ENCODE measurements around the gene PDXP. TPM values are rescaled to one million over a fixed set of nuclear protein-coding genes. Genes with fewer than 3 reads are reported as not detected.

Gene PDXP
- total and polyA plus RNA-seq, 9 of the 15 experiments (the other 6 are each of a cell fraction or from before 2014, with no cell fraction given): 7.9 to 54.2 (median 38.8) TPM

DNA sequence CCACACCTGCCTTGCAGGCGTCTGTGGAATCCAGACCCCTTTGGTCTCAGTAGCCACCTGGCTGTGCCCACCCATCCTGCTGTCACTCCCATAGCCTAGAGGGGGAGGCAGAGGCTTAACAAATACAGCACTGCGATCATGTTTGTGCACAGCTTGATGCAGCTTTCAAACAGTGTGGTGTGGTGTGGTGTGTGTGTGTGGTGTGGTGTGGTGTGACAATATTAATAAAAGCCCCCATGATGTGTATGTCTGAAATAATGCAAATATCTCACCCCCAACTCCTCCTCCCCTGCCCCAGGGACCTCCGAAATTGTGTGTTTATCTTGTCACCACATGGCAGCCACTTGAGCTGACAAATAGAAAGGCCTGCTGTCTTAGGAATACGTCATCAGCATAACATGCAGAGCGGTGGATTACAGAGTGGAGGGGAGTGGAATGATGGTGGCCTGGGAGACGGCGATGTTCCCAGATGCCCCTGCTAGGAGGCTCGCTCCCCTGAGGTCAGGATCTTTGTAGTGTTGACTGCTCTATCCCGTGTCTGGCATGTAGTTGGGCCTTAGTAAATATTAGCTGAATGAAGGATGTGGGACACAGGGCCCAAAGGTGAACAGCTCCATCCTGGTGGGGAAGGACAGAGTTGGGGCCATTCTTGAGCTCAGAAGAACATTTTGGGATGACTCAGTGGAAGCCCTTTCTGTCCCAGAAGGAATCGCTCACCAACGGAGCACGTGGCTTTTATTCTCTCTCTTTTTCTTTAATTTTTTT lies 2.8 kb downstream of the PDXP start (continued):
- TF ChIP-seq, protein P1, sequence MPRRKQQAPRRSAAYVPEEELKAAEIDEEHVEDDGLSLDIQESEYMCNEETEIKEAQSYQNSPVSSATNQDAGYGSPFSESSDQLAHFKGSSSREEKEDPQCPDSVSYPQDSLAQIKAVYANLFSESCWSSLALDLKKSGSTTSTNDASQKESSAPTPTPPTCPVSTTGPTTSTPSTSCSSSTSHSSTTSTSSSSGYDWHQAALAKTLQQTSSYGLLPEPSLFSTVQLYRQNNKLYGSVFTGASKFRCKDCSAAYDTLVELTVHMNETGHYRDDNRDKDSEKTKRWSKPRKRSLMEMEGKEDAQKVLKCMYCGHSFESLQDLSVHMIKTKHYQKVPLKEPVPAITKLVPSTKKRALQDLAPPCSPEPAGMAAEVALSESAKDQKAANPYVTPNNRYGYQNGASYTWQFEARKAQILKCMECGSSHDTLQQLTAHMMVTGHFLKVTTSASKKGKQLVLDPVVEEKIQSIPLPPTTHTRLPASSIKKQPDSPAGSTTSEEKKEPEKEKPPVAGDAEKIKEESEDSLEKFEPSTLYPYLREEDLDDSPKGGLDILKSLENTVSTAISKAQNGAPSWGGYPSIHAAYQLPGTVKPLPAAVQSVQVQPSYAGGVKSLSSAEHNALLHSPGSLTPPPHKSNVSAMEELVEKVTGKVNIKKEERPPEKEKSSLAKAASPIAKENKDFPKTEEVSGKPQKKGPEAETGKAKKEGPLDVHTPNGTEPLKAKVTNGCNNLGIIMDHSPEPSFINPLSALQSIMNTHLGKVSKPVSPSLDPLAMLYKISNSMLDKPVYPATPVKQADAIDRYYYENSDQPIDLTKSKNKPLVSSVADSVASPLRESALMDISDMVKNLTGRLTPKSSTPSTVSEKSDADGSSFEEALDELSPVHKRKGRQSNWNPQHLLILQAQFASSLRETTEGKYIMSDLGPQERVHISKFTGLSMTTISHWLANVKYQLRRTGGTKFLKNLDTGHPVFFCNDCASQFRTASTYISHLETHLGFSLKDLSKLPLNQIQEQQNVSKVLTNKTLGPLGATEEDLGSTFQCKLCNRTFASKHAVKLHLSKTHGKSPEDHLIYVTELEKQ (CRISPR knock-in tag; IDR thresholded peaks at IDR 0.05): no peak
- no peak for TF ChIP-seq ZNF212 (CRISPR knock-in tag; IDR thresholded peaks at IDR 0.05)
- no peak for TF ChIP-seq GTF2E2 (tag; IDR thresholded peaks at IDR 0.05)
- TF ChIP-seq CTBP1 (IDR thresholded peaks at IDR 0.05; ENCODE audit: borderline replicate concordance): no peak
- TF ChIP-seq, protein P2, sequence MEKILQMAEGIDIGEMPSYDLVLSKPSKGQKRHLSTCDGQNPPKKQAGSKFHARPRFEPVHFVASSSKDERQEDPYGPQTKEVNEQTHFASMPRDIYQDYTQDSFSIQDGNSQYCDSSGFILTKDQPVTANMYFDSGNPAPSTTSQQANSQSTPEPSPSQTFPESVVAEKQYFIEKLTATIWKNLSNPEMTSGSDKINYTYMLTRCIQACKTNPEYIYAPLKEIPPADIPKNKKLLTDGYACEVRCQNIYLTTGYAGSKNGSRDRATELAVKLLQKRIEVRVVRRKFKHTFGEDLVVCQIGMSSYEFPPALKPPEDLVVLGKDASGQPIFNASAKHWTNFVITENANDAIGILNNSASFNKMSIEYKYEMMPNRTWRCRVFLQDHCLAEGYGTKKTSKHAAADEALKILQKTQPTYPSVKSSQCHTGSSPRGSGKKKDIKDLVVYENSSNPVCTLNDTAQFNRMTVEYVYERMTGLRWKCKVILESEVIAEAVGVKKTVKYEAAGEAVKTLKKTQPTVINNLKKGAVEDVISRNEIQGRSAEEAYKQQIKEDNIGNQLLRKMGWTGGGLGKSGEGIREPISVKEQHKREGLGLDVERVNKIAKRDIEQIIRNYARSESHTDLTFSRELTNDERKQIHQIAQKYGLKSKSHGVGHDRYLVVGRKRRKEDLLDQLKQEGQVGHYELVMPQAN (IDR thresholded peaks at IDR 0.05; ENCODE audit: borderline replicate concordance): peak; percentile 58; the same call in 1 of the 2 replicates
- TF ChIP-seq U2AF2 (optimal IDR thresholded peaks at IDR 0.05; ENCODE audit: low read depth, low read length): no peak
- no peak for TF ChIP-seq ADNP (tag; IDR thresholded peaks at IDR 0.05)
- no peak for TF ChIP-seq NFXL1 (CRISPR knock-in tag; IDR thresholded peaks at IDR 0.05)
- TF ChIP-seq BMI1 (IDR thresholded peaks at IDR 0.05; ENCODE audit: low read length): no peak
- TF ChIP-seq, protein P3, sequence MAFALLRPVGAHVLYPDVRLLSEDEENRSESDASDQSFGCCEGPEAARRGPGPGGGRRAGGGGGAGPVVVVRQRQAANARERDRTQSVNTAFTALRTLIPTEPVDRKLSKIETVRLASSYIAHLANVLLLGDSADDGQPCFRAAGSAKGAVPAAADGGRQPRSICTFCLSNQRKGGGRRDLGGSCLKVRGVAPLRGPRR (CRISPR knock-in tag; IDR thresholded peaks at IDR 0.05): no peak
- no peak for TF ChIP-seq SLC30A9 (CRISPR knock-in tag; IDR thresholded peaks at IDR 0.05)
- TF ChIP-seq, protein P4, sequence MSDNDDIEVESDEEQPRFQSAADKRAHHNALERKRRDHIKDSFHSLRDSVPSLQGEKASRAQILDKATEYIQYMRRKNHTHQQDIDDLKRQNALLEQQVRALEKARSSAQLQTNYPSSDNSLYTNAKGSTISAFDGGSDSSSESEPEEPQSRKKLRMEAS (CRISPR knock-in tag; IDR thresholded peaks at IDR 0.05): 0 out of 2 replicates have a peak, but pooled peaks have one; percentile 21
- TF ChIP-seq BRF1 (IDR thresholded peaks at IDR 0.05; ENCODE audit: borderline replicate concordance, extremely low read depth, insufficient read length): no peak
- no peak for TF ChIP-seq PHF8 (IDR thresholded peaks at IDR 0.05; ENCODE audit: borderline replicate concordance, low read length)
- TF ChIP-seq ELF1 (tag; IDR thresholded peaks at IDR 0.05): no peak
- no peak for TF ChIP-seq NFRKB (IDR thresholded peaks at IDR 0.05; ENCODE audit: low read depth)
- TF ChIP-seq, protein P5, sequence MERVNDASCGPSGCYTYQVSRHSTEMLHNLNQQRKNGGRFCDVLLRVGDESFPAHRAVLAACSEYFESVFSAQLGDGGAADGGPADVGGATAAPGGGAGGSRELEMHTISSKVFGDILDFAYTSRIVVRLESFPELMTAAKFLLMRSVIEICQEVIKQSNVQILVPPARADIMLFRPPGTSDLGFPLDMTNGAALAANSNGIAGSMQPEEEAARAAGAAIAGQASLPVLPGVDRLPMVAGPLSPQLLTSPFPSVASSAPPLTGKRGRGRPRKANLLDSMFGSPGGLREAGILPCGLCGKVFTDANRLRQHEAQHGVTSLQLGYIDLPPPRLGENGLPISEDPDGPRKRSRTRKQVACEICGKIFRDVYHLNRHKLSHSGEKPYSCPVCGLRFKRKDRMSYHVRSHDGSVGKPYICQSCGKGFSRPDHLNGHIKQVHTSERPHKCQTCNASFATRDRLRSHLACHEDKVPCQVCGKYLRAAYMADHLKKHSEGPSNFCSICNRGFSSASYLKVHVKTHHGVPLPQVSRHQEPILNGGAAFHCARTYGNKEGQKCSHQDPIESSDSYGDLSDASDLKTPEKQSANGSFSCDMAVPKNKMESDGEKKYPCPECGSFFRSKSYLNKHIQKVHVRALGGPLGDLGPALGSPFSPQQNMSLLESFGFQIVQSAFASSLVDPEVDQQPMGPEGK (CRISPR knock-in tag; IDR thresholded peaks at IDR 0.05; ENCODE audit: borderline replicate concordance): no peak
- TF ChIP-seq NRF1 (conservative IDR thresholded peaks at IDR 0.05 in 1 of 2, IDR thresholded peaks at IDR 0.05 in 1 of 2): no peak
- TF ChIP-seq DACH1 (IDR thresholded peaks at IDR 0.05; ENCODE audit: partially characterized antibody): no peak
- TF ChIP-seq NCOA4 (IDR thresholded peaks at IDR 0.05; ENCODE audit: partially characterized antibody): no peak
- no peak for TF ChIP-seq NR3C1 (CRISPR knock-in tag; IDR thresholded peaks at IDR 0.05)
